HG02973 (cell line): ENCODE results near the gene VSIG1.

ENCODE experiments used
- ATAC-seq: cut with Tn5 transposase; IDR thresholded peaks from one replicate; pipeline ENCODE4 v1.9.1; 2021; ENCODE audit warnings: moderate library complexity; ENCODE audit not compliant: unreplicated experiment

VSIG1 gene

DNA sequence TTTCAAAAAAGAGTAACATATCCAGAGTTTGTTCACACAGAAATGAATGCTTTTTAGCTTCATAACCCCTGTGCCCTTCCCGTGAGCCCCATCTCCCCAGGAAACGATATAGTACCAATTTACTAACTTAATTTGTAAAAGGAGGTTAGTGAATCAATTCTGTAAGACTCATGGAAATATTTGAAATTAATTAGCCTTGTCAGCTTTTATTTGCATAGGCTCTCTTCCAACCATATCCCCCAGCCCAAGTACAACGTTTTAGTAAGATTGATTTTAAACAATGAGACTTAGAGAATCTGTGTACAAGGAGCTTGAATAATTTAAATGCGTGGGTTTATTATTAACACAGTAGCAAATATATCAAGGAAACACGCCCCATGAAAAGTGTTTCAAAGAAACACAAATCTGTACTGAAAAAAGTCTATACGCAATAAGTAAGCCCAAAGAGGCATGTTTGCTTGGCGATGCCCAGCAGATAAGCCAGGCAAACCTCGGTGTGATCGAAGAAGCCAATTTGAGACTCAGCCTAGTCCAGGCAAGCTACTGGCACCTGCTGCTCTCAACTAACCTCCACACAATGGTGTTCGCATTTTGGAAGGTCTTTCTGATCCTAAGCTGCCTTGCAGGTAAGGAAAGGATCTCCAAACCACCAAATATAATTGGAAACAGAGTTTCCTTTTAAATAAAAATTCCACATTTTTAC is at the start of gene VSIG1:
TSS of gene VSIG1 (plus strand) at position 512 of the 703 bp plus-strand sequence. CDS start at position 578, 66 bp downstream.
- ATAC-seq, result no peak

DNA sequence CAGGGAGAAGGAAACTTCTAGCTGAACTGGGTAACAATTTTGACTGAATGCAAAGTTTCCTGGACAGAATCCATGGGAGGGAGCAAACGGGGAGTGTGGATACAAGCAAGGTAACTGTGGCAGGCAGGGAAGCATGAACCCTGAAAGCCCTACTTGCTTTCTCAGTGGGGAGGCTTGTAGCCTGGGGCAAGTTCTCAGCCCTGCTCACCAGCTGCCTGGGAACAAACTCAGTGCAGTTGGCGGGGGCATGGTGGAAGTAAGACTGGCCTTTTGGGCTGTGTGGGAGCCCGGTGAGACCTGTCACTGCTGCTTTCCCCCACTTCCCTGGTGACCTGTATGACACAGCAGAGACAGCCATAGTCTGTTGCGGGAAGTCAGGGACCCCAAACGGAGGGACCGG is 48.7 kb upstream of the VSIG1 start:
- no peak for ATAC-seq

GRCh38 chrX:108000751-108001150 is 44.1 kb upstream of the VSIG1 start:
- no peak for ATAC-seq

GRCh38 chrX:108001218-108001814 is 43.5 kb upstream of the VSIG1 start:
- peak; percentile 86 for ATAC-seq

GRCh38 chrX:108018656-108019381 is 26.0 kb upstream of the VSIG1 start:
- ATAC-seq, result no peak

- no peak for ATAC-seq
Measured at GRCh38 chrX:108019382-108019875, 25.4 kb upstream of the VSIG1 start.

DNA sequence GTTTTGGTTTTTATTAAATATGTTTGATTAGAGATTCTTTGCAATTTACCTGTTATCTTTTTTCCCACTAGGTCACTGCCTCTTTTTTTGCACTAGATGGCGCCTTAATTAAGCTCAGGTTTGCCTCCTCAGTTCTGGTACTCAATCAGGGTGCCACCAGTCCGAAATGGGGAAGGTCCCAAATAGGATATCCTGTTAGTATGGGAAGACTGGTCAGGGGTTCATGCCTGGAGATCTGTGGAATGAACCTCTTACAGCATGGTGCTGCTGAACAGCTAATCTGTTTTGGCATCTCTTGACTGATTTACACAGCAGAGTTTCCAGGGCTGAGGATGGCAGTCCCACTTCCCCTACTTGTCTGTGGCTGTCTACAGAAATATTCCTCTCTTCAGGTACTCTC is 24.2 kb upstream of the VSIG1 start:
- no peak for ATAC-seq

DNA sequence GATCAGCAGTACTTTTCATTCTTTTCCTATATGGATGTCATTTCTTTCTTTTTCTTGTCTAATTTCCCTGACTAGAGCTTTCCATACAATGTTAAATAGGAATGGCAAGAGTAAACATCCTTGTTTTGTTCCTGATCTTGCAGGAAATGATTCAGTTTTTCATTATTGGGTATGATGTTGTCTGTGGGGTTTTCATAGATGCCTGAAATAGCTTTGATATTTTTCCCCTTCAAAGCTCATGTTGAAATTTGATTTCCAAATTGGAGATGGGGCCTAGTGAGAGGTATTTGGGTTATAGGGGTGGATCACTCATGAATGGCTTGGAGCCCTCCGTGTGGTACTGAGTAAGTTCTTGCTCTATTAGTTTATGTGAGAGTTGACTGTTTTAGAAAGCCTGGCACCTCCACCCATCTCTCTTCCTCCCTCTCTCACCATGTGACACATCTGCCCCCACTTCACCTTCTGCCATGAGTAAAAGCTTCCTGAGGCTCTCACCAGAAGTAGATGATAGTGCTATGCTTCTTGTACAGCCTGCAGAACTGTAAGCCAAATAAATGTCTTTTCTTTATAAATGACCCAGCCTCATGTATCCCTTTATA is 22.3 kb upstream of the VSIG1 start:
- no peak for ATAC-seq

DNA sequence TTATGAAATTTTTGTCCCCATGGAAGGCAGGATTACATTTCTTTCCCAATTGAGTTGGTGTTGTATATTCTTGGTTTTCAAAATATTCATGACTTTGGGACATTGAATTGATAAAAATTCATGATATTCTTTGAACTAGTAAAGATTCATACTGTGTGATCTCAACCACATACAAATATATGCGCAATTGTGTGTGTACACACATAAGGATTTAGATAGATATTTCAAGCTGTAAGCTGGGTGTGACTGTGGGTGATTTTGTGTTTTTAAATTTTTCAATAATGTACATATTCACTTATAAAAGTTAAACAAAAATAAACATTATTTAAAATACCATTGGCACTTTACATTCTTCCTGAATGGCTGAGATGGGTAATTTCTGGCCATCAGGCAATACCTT is 19.5 kb upstream of the VSIG1 start:
- no peak for ATAC-seq

- ATAC-seq, result no peak
Measured at GRCh38 chrX:108025954-108026600, 18.8 kb upstream of the VSIG1 start.

DNA sequence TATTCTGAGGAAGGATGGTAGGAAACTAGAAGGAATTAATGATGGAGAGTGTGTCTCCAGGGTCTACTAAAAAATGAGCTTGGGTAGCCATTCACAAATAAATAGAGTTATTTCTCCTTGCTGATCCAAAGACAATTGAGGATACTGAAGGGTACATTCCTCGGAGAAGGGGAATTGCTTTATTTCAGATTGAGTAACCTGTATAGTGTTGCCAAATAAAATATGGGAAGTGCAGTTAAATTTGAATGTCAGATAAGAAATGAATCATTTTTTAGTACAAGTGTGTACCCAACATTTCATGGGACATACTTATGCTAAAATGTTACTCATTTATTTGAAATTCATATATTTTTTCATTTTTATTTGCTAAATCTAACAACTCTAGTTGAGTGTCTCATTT is 16.0 kb upstream of the VSIG1 start:
- ATAC-seq, result no peak

- peak; percentile 87 for ATAC-seq
Measured at GRCh38 chrX:108029928-108030711, 14.7 kb upstream of the VSIG1 start.

GRCh38 chrX:108032944-108033343 is 11.9 kb upstream of the VSIG1 start:
- no peak for ATAC-seq

DNA sequence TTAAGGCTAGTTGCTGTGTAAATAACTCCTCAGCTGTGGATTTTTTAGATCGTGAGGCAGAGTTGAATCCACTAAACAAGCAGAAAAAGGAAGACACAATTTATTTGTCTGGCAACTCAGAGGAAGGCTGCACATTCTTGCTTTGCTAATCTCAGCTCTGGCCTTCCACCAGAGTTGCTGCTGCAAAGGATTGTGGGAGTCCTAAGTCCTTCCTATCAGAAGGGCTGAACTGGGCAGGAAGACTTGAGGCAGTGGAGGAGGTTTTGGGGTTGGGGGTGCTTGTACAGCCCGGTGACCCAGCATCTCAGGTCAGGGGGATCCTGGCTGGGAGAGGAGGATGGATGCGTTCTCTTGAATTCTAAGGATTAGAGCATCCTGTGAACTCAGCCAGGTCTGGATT is 11.0 kb upstream of the VSIG1 start:
- ATAC-seq, result no peak

DNA sequence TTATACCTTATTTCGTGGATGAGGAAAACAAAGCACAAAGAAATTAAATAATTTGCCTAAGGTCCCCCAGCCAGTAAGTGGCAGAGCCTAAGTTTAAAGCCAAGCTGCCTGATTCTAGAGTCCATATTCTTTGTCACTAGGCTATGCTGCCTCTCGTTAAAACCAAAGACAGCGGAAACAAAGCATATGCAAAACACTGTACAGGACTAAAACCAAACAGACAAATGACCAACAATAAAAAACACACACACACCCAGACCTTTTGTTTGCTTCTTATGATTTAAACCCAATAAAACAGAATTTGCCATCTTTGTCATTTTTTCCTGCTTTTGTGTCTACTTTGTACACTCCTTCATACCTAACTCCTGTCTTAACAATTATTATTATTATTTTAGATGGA is 10.1 kb upstream of the VSIG1 start:
- no peak for ATAC-seq

DNA sequence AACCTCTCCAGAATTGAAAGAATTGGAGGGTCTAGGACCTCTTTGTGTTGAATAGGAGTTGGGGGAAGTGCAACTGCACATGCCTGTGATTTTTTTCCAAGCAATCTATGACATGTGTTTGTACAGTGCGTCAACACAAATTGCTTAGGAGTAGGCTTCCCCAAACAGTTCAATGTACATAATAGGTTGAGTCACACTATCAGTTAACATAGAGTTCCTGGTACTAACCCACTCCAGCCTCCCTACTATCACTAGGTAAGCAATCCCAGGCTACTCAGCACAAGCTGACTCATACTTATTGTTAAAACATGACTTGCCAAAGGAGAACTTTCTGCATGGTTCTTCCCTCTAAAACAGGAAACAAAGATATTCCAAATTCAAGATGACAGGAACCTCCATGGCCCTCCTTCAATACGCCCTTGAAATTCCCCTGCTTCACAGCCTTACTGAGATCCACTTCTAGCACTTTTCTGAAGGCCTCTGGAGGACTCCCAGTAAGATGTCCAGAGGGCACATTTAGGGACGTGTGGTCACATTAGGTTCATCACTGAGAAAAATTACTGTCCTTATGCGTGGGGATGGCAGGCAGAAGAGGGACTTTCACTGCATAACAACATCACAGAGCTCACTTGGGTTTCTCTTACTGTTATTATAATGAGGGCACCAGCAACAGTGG is 8.4 kb upstream of the VSIG1 start:
- ATAC-seq, result no peak

DNA sequence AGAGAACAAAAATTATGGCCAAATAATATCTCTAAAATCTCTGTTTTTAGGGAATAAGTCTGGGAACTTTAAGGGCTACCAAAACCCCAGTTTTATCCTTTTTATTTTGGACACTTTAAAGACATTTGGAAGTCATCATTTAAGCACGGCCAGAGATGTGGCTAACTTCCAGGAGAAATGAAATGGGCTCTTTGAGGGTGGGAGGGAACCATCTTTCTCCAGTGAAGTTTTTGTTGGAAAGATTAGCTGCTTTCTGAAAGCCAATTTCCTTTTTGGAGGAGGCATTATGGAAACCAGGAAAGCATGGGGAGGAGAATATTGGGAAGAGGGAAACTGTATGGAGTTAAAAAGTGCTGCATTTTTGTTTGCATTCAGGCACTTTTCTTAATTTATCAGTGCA is 4.8 kb downstream of the VSIG1 start:
- ATAC-seq, result no peak

DNA sequence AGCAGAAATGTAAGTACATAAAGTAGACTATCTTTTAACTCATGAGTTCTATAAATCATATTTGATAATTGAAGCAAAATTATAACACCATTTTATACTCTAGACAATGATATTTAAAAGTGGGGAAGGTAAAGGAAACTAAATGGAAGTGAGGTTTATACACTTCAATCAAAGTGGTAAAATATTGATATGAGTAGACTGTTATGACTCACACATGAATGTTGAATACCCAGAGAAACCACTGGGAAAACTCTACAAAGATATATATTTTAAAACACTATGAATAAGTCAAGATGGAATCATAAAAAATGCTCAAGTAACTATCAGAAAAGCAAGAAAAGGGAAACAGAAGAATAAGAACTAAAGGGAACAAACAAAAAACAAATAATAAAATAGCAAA is 8.4 kb downstream of the VSIG1 start:
- no peak for ATAC-seq

GRCh38 chrX:108055546-108055945 is 10.7 kb downstream of the VSIG1 start:
- no peak for ATAC-seq

GRCh38 chrX:108059801-108060200 is 14.9 kb downstream of the VSIG1 start:
- no peak for ATAC-seq
